Measurements from ENCODE around the gene ACAA2.
A peak's percentile ranks its signal among the peaks of the same experiment; 100 is the strongest.

Gene ACAA2, protein sequence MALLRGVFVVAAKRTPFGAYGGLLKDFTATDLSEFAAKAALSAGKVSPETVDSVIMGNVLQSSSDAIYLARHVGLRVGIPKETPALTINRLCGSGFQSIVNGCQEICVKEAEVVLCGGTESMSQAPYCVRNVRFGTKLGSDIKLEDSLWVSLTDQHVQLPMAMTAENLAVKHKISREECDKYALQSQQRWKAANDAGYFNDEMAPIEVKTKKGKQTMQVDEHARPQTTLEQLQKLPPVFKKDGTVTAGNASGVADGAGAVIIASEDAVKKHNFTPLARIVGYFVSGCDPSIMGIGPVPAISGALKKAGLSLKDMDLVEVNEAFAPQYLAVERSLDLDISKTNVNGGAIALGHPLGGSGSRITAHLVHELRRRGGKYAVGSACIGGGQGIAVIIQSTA

DNA sequence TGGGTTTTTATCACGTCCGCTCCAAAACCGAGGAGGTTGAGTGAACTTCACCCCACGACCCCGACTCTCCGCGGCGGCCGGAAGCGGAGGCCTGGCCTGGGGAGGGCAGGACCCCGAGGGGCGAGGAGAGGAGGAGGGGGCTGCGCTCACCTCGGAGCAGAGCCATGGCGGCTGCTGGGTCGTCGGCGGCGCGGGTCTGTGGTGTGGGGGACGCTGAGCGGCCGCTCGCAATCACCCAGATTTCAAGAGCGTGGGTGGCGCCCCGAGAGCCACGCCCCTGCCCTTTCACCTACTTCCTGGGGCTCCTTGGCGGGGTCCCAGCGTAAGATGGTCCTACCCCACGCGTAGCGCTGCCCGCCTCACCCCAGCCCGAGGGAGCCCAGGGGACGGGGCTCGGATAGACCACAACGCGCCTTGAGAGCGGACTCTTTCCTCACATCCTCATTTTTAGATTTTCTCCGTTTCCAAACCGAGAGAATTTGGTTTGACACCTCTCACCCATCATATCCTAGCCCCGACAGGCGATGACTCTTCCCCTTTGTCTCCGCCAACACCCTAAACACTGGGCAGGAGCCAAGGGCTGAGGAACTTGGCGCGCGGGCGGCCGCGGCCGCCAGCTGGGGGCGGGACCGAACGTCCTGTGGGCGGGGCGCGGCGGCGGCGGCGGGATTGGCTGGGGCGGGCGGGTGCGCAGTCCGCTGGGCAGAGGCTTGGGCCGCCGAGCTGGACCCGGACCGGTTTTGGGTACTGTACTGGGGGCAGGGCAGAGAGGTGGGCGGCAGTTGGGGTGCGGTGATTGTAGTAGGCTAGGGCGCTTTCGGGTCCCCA, at the start of gene ACAA2:
Gene ACAA2, minus strand, starts transcription at position 215 of the 828 bp plus-strand sequence. Its CDS starts 49 bp downstream, at position 166.
- Histone ChIP-seq H3K27ac (ENCODE audit: low read depth, low read length) (peak within 1 kb of the TSS; percentile 96), H3K36me3 (ENCODE audit: control insufficient read depth, insufficient read depth, low read length) (no peaks in the 10 kb centered on the region), H3K9ac (ENCODE audit: low read length) (peak within 1 kb of the TSS; percentile 88), H3K4me1 (ENCODE audit: control insufficient read depth, insufficient read depth, low read length) (peaks cover 8% of the 10 kb centered on the region), H3K4me3 (ENCODE audit: low read length) (peak within 1 kb of the TSS; percentile 84), H3K27me3 (ENCODE audit: control insufficient read depth, insufficient read depth, low read length) (no peaks in the 10 kb centered on the region)

DNA sequence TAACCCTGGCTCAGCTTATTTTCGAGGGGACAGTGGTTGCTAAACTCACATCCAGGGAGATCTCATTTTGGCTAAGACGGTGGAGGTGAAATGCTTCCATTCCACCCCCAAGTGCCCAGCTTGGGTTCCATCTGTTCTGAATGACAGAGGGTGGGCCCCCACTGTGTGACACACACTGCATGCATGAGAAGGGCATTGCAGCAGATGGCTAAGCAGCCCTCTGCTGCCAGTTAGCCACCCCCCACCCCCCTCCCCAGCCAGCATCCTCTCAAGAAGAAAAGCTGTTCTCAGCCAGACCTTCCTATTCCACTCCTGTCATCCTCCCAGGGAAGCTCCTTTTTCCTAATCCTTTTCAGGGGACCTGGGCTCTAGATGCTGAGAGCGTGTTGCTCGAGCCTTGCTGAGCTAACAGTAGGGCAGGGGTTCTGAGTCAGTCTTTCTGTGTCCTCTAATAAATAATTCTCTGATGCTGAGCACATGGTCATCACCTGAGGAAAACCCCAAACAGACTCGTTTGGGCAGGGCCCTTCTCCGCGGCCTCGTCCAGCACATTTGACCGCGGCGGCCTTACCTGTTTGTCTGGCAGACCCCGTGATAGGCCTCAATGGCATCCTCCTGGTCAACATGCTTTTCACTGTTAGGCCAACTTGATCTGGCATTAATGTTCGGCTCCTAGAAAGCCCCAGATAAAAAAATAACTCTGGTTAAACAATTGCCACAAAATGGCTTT, 49.5 kb upstream of the ACAA2 start:
- Histone ChIP-seq H3K9ac (ENCODE audit: low read length) (no peak overlapping the region), H3K4me1 (ENCODE audit: control insufficient read depth, insufficient read depth, low read length) (no peaks in the 10 kb centered on the region), H3K27me3 (ENCODE audit: control insufficient read depth, insufficient read depth, low read length) (no peaks in the 10 kb centered on the region), H3K36me3 (ENCODE audit: control insufficient read depth, insufficient read depth, low read length) (no peaks in the 10 kb centered on the region), H3K27ac (ENCODE audit: low read depth, low read length) (no peak overlapping the region), H3K4me3 (ENCODE audit: low read length) (no peak overlapping the region)

DNA sequence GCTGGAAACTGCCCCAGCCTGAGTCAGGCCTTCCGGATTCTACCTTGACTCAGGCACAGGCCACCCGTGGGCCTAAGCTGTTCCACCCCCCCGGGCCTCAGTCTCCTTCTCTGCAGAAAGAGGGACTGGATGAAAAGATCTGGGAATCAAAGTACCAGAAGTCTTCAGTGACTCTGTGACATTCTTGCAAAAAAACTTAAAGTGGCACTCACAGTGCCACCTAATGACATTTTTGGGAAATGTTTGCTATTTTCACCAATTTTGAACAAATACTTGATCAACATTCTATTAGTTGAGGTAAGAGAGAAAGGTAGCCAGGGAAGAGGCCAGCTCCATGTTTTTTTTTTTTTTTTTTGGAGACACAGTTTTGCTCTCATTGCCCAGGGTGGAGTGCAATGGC, 48.3 kb upstream of the ACAA2 start:
- no peak overlapping the region for H3K9ac ChIP-seq (ENCODE audit: low read length)
- no peaks in the 10 kb centered on the region for H3K4me1 ChIP-seq (ENCODE audit: control insufficient read depth, insufficient read depth, low read length)
- no peak overlapping the region for H3K27ac ChIP-seq (ENCODE audit: low read depth, low read length)
- H3K4me3 ChIP-seq (ENCODE audit: low read length): no peak overlapping the region
- H3K27me3 ChIP-seq (ENCODE audit: control insufficient read depth, insufficient read depth, low read length): no peaks in the 10 kb centered on the region
- no peaks in the 10 kb centered on the region for H3K36me3 ChIP-seq (ENCODE audit: control insufficient read depth, insufficient read depth, low read length)

DNA sequence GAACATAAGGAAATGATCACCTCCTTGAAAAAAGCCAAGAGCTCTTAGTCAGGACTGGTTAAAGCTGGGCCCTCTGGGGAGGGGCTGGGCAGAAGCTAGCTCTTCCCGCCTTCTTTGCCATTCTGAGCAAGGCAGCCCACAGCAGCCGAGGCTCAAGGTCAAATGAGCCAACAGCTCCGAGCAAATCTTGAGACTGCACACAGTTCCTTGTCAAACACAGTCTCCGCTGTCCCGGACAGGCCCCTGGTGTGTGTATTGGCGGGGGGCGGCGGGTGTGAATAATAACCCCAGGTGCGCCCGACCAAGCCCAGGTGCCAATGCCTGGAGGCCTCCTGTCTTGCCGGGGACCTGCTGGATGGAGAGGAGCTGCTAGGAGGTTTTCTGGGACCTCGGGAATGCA, 46.4 kb upstream of the ACAA2 start:
- no peak overlapping the region for H3K27ac ChIP-seq (ENCODE audit: low read depth, low read length)
- H3K36me3 ChIP-seq (ENCODE audit: control insufficient read depth, insufficient read depth, low read length): no peaks in the 10 kb centered on the region
- H3K4me1 ChIP-seq (ENCODE audit: control insufficient read depth, insufficient read depth, low read length): no peaks in the 10 kb centered on the region
- no peaks in the 10 kb centered on the region for H3K27me3 ChIP-seq (ENCODE audit: control insufficient read depth, insufficient read depth, low read length)
- H3K9ac ChIP-seq (ENCODE audit: low read length): no peak overlapping the region
- no peak overlapping the region for H3K4me3 ChIP-seq (ENCODE audit: low read length)

DNA sequence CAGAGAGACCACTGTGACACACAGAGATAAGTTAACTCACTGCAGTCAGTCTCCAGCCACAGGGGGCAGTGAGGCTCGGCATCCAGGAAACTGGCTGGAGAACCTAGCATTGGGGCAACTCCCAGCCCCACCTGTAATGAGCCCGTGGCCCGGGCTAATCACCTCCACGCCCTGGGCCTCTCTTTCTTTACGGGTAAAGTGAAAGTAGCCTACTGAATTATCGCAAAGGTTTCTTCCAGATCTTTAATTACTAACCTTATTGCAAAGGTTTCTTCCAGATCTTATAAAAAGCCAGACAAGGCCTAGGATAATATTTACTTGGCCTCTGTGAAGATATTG, 45.7 kb upstream of the ACAA2 start:
- Histone ChIP-seq H3K36me3 (ENCODE audit: control insufficient read depth, insufficient read depth, low read length) (no peaks in the 10 kb centered on the region), H3K27me3 (ENCODE audit: control insufficient read depth, insufficient read depth, low read length) (no peaks in the 10 kb centered on the region), H3K4me1 (ENCODE audit: control insufficient read depth, insufficient read depth, low read length) (no peaks in the 10 kb centered on the region), H3K9ac (ENCODE audit: low read length) (no peak overlapping the region), H3K27ac (ENCODE audit: low read depth, low read length) (no peak overlapping the region), H3K4me3 (ENCODE audit: low read length) (no peak overlapping the region)

DNA sequence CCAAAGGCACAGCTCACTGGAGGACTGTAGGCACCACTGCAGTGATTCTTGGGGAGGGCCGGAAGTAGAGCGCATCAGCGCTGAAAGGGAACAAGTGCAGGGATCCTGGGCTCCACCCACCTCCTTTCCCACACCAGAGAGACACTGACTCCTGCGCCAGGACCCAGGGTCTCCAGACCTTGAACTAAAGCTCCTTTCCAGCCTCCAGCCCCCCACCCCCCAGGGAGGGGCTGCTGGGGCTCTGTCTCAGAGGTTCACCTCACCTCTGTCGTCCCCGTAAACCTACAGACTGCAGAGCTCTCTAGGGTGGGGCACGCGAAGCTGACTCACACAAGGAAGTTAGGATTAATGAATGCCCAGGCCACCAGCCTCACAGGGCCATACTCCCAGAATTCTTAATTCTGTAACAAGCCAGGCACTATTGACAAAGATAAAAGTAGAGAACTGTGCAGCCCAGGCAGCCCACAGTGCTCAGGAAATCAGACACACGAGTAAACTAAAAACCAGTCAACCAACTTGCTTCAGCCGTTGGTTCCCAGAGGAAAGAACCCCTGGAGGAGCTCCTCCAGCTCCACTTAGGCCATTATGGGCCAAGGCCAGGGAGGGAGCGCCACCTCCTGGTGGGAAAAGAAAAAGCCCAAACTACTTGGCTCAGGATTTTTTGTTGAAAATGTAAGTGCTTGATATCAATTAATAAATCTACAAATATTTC, 45.1 kb upstream of the ACAA2 start:
- no peak overlapping the region for H3K9ac ChIP-seq (ENCODE audit: low read length)

DNA sequence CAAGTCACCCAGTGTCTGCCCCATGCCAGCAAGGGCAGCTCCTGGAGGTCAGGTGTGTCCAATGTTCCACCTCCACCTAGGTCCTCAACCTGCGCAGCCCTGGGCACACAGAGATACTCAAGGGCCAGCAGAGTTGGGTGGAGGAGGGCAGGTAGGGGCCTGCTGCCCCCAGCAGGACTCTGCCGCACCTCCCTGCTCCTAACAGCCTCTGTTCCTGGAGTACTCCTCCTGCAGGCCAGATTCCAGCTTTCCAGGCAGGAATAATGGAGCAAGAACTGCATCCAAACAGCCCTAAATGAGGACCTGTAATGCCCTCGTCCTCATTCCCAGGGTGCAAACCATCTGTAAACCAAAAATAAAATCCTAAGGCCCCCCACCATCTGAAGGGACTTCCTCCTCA, 44.4 kb upstream of the ACAA2 start:
- H3K4me3 ChIP-seq (ENCODE audit: low read length): no peak overlapping the region
- H3K27ac ChIP-seq (ENCODE audit: low read depth, low read length): no peak overlapping the region
- H3K9ac ChIP-seq (ENCODE audit: low read length): no peak overlapping the region
- no peaks in the 10 kb centered on the region for H3K36me3 ChIP-seq (ENCODE audit: control insufficient read depth, insufficient read depth, low read length)
- H3K4me1 ChIP-seq (ENCODE audit: control insufficient read depth, insufficient read depth, low read length): no peaks in the 10 kb centered on the region
- H3K27me3 ChIP-seq (ENCODE audit: control insufficient read depth, insufficient read depth, low read length): no peaks in the 10 kb centered on the region

More for the DNA sequence above, 45.1 kb upstream of the ACAA2 start:
- Histone ChIP-seq H3K36me3 (ENCODE audit: control insufficient read depth, insufficient read depth, low read length) (no peaks in the 10 kb centered on the region), H3K27ac (ENCODE audit: low read depth, low read length) (no peak overlapping the region), H3K4me1 (ENCODE audit: control insufficient read depth, insufficient read depth, low read length) (no peaks in the 10 kb centered on the region), H3K27me3 (ENCODE audit: control insufficient read depth, insufficient read depth, low read length) (no peaks in the 10 kb centered on the region), H3K4me3 (ENCODE audit: low read length) (no peak overlapping the region)

DNA sequence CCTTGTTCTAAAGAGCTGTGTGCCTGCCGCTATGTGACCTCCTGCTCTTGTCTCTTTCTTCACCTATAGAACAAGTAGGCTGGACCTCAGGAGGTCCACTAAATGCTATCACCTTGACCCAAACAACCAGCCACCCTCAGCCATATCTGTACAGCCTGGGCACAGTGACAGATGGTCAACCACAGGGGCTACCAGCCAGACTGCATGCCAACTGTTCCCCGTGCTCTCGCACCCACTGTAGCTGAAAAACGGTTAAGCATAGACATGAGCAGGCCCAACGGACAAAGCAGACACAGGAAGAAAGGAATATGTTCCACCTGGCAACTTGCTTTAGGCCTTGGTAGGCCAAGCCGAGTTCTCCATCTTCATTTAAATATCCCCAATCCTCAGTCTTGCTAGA, 43.2 kb upstream of the ACAA2 start:
- H3K9ac ChIP-seq (ENCODE audit: low read length): no peak overlapping the region
- H3K36me3 ChIP-seq (ENCODE audit: control insufficient read depth, insufficient read depth, low read length): no peaks in the 10 kb centered on the region
- H3K4me3 ChIP-seq (ENCODE audit: low read length): no peak overlapping the region
- H3K27ac ChIP-seq (ENCODE audit: low read depth, low read length): no peak overlapping the region
- no peaks in the 10 kb centered on the region for H3K4me1 ChIP-seq (ENCODE audit: control insufficient read depth, insufficient read depth, low read length)
- no peaks in the 10 kb centered on the region for H3K27me3 ChIP-seq (ENCODE audit: control insufficient read depth, insufficient read depth, low read length)

DNA sequence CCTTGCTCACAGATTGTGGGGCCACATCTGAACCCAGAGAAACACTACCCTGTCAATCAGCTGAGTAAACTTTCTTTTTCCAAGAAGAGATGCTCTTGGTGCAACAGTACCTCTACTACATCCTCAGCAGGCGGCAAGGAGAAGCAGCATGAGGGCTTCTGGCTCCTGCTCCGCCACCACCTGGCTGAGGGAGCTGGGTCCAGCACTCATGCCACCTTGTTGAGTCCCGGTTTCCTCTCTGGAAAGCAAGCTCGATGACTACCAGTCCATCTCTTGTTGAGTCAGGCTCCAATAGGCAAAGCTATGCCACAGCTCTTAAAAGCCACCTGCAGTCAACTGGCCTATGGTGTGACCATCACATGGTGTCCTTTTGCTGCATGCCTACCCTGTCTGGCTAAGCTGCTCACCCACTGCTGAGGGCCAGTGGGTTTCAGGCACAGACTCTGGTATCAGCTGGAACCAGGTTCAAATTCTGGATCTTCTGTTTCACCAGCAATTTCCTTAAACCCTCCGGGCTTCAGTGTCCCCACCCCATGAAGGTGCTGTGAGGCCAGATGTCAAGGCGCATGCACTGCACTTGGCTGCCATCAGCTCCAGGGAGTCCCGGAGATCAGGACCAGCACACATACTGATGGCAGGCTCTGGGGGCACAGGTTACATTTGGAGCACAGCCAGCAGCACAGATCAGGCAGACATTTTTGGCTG, 42.5 kb upstream of the ACAA2 start:
- Histone ChIP-seq H3K27me3 (ENCODE audit: control insufficient read depth, insufficient read depth, low read length) (no peaks in the 10 kb centered on the region), H3K4me3 (ENCODE audit: low read length) (no peak overlapping the region), H3K27ac (ENCODE audit: low read depth, low read length) (no peak overlapping the region), H3K9ac (ENCODE audit: low read length) (no peak overlapping the region), H3K36me3 (ENCODE audit: control insufficient read depth, insufficient read depth, low read length) (no peaks in the 10 kb centered on the region), H3K4me1 (ENCODE audit: control insufficient read depth, insufficient read depth, low read length) (no peaks in the 10 kb centered on the region)

DNA sequence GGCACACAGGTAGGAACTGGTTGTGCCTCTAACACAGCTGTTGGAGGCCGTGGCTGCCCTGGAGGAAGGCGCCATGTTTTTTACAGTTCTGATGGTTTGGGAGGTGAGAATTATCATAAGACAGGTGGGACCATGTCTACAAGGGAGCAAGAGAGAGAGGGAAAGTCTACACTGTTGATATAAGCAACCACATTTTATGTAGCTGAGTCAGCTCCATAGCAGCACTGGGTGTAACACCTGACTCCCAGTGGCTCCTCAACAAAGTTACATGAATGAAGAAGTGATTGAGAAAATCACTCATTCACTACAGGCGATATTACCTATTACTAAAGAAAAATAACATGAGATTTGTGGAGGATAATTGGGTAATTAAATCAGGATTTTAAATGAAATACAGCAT, 41.3 kb upstream of the ACAA2 start:
- H3K36me3 ChIP-seq (ENCODE audit: control insufficient read depth, insufficient read depth, low read length): no peaks in the 10 kb centered on the region
- H3K9ac ChIP-seq (ENCODE audit: low read length): no peak overlapping the region
- no peak overlapping the region for H3K4me3 ChIP-seq (ENCODE audit: low read length)
- no peak overlapping the region for H3K27ac ChIP-seq (ENCODE audit: low read depth, low read length)
- no peaks in the 10 kb centered on the region for H3K4me1 ChIP-seq (ENCODE audit: control insufficient read depth, insufficient read depth, low read length)
- no peaks in the 10 kb centered on the region for H3K27me3 ChIP-seq (ENCODE audit: control insufficient read depth, insufficient read depth, low read length)

DNA sequence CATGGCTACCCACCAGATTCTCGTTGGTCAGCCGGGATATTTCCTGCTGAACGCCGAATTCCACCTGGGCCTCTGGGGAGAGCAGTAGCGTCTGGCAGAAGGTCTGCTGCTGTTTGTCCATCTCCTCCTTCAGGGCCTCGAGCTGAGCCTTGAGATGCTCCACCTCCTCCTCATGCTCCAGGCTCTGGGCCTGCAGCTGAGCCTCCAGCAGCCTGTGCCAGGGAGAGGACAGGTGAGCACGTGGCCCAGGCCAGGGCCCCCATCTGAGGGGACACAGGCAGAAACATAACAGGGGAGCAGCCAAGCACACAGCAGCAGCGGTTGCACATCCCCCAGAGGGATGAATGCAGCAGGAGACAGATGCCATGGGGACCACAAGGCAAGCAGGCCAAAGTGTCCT, 40.1 kb upstream of the ACAA2 start:
- no peak overlapping the region for H3K4me3 ChIP-seq (ENCODE audit: low read length)
- no peak overlapping the region for H3K27ac ChIP-seq (ENCODE audit: low read depth, low read length)
- H3K9ac ChIP-seq (ENCODE audit: low read length): no peak overlapping the region
- H3K27me3 ChIP-seq (ENCODE audit: control insufficient read depth, insufficient read depth, low read length): no peaks in the 10 kb centered on the region
- no peaks in the 10 kb centered on the region for H3K4me1 ChIP-seq (ENCODE audit: control insufficient read depth, insufficient read depth, low read length)
- H3K36me3 ChIP-seq (ENCODE audit: control insufficient read depth, insufficient read depth, low read length): no peaks in the 10 kb centered on the region

All from rectal smooth muscle tissue (tissue), 1 donor.